ENCODE results near the gene COL21A1. TPM values are rescaled to one million over a fixed set of nuclear protein-coding genes. Genes with fewer than 3 reads are reported as not detected.

The COL21A1 gene
- polyA plus RNA-seq, 2 of the 4 experiments (the other 2 are of a cell fraction), result 1.4 to 3.3 TPM

GRCh38 chr6:56247654-56248122 lies 308 bp upstream of the COL21A1 start:
- H3K9me3 ChIP-seq, result no peaks in the 10 kb centered on the region
- 0 out of 6 replicates have a peak, but pooled peaks of 1 of the 2 experiments have one; percentile 20 for ATAC-seq
- CTCF ChIA-PET, result interaction anchor here (1.0 to 1.5 kb wide), 2 partner anchors 10 to 45 kb away, joined by 3 read pairs; no protein-coding TSS in a partner anchor
- TF ChIP-seq JUN (IDR thresholded peaks at IDR 0.05) (no peak), RARB (CRISPR knock-in tag; IDR thresholded peaks at IDR 0.05) (no peak), MAFK (IDR thresholded peaks at IDR 0.05; ENCODE audit: partially characterized antibody) (no peak), CHD2 (IDR thresholded peaks at IDR 0.05; ENCODE audit: low read length, partially characterized antibody) (no peak), RNF2 (IDR thresholded peaks at IDR 0.05; ENCODE audit: borderline replicate concordance, low read depth) (no peak), ZC3H11A (IDR thresholded peaks at IDR 0.05) (no peak), ZSCAN20 (CRISPR knock-in tag; IDR thresholded peaks at IDR 0.05) (no peak), USF2 (IDR thresholded peaks at IDR 0.05) (no peak), CEBPB (IDR thresholded peaks at IDR 0.05) (no peak), HOXB13 (CRISPR knock-in tag; IDR thresholded peaks at IDR 0.05; ENCODE audit: low read depth) (no peak), FOXS1 (CRISPR knock-in tag; IDR thresholded peaks at IDR 0.05) (no peak), HEYL (CRISPR knock-in tag; IDR thresholded peaks at IDR 0.05) (no peak), MYC (IDR thresholded peaks at IDR 0.05; ENCODE audit: borderline replicate concordance, low read length) (no peak), HES2 (IDR thresholded peaks at IDR 0.05) (no peak), ELK1 (IDR thresholded peaks at IDR 0.05; ENCODE audit: low read depth, low read length) (no peak), ZFP36 (IDR thresholded peaks at IDR 0.05; ENCODE audit: borderline replicate concordance, partially characterized antibody) (no peak), FOSB (CRISPR knock-in tag; IDR thresholded peaks at IDR 0.05) (no peak)
- TF ChIP-seq, protein P1, sequence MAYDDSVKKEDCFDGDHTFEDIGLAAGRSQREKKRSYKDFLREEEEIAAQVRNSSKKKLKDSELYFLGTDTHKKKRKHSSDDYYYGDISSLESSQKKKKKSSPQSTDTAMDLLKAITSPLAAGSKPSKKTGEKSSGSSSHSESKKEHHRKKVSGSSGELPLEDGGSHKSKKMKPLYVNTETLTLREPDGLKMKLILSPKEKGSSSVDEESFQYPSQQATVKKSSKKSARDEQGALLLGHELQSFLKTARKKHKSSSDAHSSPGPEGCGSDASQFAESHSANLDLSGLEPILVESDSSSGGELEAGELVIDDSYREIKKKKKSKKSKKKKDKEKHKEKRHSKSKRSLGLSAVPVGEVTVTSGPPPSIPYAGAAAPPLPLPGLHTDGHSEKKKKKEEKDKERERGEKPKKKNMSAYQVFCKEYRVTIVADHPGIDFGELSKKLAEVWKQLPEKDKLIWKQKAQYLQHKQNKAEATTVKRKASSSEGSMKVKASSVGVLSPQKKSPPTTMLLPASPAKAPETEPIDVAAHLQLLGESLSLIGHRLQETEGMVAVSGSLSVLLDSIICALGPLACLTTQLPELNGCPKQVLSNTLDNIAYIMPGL (CRISPR knock-in tag; IDR thresholded peaks at IDR 0.05; ENCODE audit: borderline replicate concordance), result no peak
- TF ChIP-seq, protein P2, sequence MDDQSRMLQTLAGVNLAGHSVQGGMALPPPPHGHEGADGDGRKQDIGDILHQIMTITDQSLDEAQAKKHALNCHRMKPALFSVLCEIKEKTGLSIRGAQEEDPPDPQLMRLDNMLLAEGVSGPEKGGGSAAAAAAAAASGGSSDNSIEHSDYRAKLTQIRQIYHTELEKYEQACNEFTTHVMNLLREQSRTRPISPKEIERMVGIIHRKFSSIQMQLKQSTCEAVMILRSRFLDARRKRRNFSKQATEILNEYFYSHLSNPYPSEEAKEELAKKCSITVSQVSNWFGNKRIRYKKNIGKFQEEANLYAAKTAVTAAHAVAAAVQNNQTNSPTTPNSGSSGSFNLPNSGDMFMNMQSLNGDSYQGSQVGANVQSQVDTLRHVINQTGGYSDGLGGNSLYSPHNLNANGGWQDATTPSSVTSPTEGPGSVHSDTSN (IDR thresholded peaks at IDR 0.05), result no peak
- TF ChIP-seq, protein P3, sequence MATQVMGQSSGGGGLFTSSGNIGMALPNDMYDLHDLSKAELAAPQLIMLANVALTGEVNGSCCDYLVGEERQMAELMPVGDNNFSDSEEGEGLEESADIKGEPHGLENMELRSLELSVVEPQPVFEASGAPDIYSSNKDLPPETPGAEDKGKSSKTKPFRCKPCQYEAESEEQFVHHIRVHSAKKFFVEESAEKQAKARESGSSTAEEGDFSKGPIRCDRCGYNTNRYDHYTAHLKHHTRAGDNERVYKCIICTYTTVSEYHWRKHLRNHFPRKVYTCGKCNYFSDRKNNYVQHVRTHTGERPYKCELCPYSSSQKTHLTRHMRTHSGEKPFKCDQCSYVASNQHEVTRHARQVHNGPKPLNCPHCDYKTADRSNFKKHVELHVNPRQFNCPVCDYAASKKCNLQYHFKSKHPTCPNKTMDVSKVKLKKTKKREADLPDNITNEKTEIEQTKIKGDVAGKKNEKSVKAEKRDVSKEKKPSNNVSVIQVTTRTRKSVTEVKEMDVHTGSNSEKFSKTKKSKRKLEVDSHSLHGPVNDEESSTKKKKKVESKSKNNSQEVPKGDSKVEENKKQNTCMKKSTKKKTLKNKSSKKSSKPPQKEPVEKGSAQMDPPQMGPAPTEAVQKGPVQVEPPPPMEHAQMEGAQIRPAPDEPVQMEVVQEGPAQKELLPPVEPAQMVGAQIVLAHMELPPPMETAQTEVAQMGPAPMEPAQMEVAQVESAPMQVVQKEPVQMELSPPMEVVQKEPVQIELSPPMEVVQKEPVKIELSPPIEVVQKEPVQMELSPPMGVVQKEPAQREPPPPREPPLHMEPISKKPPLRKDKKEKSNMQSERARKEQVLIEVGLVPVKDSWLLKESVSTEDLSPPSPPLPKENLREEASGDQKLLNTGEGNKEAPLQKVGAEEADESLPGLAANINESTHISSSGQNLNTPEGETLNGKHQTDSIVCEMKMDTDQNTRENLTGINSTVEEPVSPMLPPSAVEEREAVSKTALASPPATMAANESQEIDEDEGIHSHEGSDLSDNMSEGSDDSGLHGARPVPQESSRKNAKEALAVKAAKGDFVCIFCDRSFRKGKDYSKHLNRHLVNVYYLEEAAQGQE (IDR thresholded peaks at IDR 0.05), result no peak
- FAIRE-seq, result no peak
- POLR2A ChIA-PET, result no interaction called here
- 65% methylated on average over 11 of the region's 12 CpGs for WGBS (ENCODE audit: missing lambda C conversion rate)
- H3K27ac ChIP-seq, result peak overlapping the region in 1 of 2 experiments; percentile 73; a peak in 2 of 6 replicates
- DNase-seq (ENCODE audit: low read depth in 1 of 2, low spot score in 1 of 2), result no peak
- H3K4me1 ChIP-seq, result peaks cover 12% of the 10 kb centered on the region
- H3K4me3 ChIP-seq, result peak overlapping the region; percentile 46
- H3K4me2 ChIP-seq, result peak overlapping the region; percentile 80
